H1 (cell line): ENCODE results near the gene WDR77. TPM values are rescaled to one million over a fixed set of nuclear protein-coding genes. Genes with fewer than 3 reads are reported as not detected.

Experiments
- CTCF ChIA-PET: fragments of 300-600 bp; sonication (Branson Sonifier 250); formaldehyde crosslinking; loops from one replicate; lab custom pipeline; 2021; ENCODE audit not compliant: partially characterized antibody; lab: Charles Lee
- POLR2A ChIA-PET: fragments of 300-600 bp; sonication (Branson Sonifier 250); formaldehyde crosslinking; loops from one replicate; lab custom pipeline; 2021; ENCODE audit warnings: inconsistent platforms; ENCODE audit not compliant: partially characterized antibody; lab: Charles Lee
- DNase-seq, 2 experiments: peaks; one replicate each; pipeline versions ENCODE4 v3.0.0 to v3.0.0-alpha.2; 2010 to 2022; ENCODE audit warnings: low spot score in 2 of 2, low read depth in 1 of 2, mixed read lengths in 1 of 2
- FAIRE-seq: peaks from 2 replicates; lab custom pipeline; 2011; peaks lifted over from hg19 to GRCh38; lab: Jason Lieb, UNC
- H2AFZ ChIP-seq: 2 replicates; pipeline ENCODE4 v1.8.1; 2012; ENCODE audit warnings: low read length, inconsistent platforms
- H2AK5ac ChIP-seq: 2 replicates; pipeline ENCODE4 v1.6.1; 2013; ENCODE audit warnings: low read depth, low read length
- H2BK120ac ChIP-seq: replicated peaks from 2 replicates; pipeline ENCODE3; 2013; ENCODE audit warnings: low read depth, low read length, inconsistent platforms
- H2BK12ac ChIP-seq: 2 replicates; pipeline ENCODE4 v1.6.1; 2013; ENCODE audit warnings: low read depth, low read length
- H2BK15ac ChIP-seq: 2 replicates; pipeline ENCODE4 v1.6.1; 2013; ENCODE audit warnings: low read length
- H2BK20ac ChIP-seq: 2 replicates; pipeline ENCODE4 v1.6.1; 2013; ENCODE audit warnings: low read length
- H2BK5ac ChIP-seq: 2 replicates; pipeline ENCODE4 v1.6.1; 2013; ENCODE audit warnings: low read depth, low read length
- H3K14ac ChIP-seq: 2 replicates; pipeline ENCODE4 v1.6.1; 2013; ENCODE audit warnings: inconsistent platforms; ENCODE audit not compliant: insufficient read length
- H3K18ac ChIP-seq: 2 replicates; pipeline ENCODE4 v1.6.1; 2013; ENCODE audit warnings: low read length; ENCODE audit errors: extremely low read depth
- H3K23ac ChIP-seq: 2 replicates; pipeline ENCODE4 v1.6.1; 2013; ENCODE audit warnings: inconsistent platforms; ENCODE audit not compliant: insufficient read length
- H3K23me2 ChIP-seq: 2 replicates; pipeline ENCODE4 v1.6.1; 2013; ENCODE audit warnings: low read depth, low read length
- H3K27ac ChIP-seq: 2 replicates; pipeline ENCODE4 v1.6.1; 2011; ENCODE audit warnings: low read depth, low read length, inconsistent platforms
- H3K27me3 ChIP-seq, 4 experiments: replicated peaks in 1 of 4; 1 replicate in 1 of 4; 2 replicates in 3 of 4; pipeline versions ENCODE4 v1.6.1 to v1.8.1; 2011 to 2013; ENCODE audit warnings: low read length in 3 of 4, mild to moderate bottlenecking in 3 of 4, inconsistent platforms in 2 of 4, mixed read lengths in 2 of 4, moderate library complexity in 1 of 4; ENCODE audit not compliant: control insufficient read depth in 3 of 4, insufficient read depth in 3 of 4; ENCODE audit errors: extremely low read depth in 1 of 4
- H3K36me3 ChIP-seq, 4 experiments: 2 replicates each; pipeline versions ENCODE4 v1.6.1 to v1.8.1; 2011 to 2013; ENCODE audit warnings: mild to moderate bottlenecking in 4 of 4, low read length in 3 of 4, moderate library complexity in 2 of 4, control low read depth in 1 of 4, inconsistent platforms in 1 of 4; ENCODE audit not compliant: insufficient read depth in 4 of 4, control insufficient read depth in 2 of 4
- H3K4ac ChIP-seq: replicated peaks from 2 replicates; pipeline ENCODE3; 2013; ENCODE audit warnings: low read length, low read depth, mixed read lengths, inconsistent platforms; ENCODE audit not compliant: insufficient read length
- H3K4me1 ChIP-seq, 4 experiments: replicated peaks in 1 of 4; 1 replicate in 1 of 4; 2 replicates in 3 of 4; pipeline versions ENCODE4 v1.6.1 to v1.8.1; 2011 to 2013; ENCODE audit warnings: low read length in 3 of 4, inconsistent platforms in 2 of 4, mixed read lengths in 1 of 4; ENCODE audit not compliant: insufficient read depth in 4 of 4, control insufficient read depth in 3 of 4
- H3K4me2 ChIP-seq, 2 experiments: 2 replicates each; pipeline versions ENCODE4 v1.6.1 to v1.8.1; 2011 to 2013; ENCODE audit warnings: low read depth in 2 of 2, low read length in 2 of 2, control low read depth in 1 of 2, inconsistent platforms in 1 of 2, mild to moderate bottlenecking in 1 of 2; ENCODE audit not compliant: insufficient read depth in 1 of 2
- H3K4me3 ChIP-seq, 4 experiments: fragments of 200-600, 300-600 bp in 1 of 4; sonication (generic), shearing (Covaris generic), sonication (Bioruptor Twin) in 1 of 4; 2 replicates each; pipeline versions ENCODE4 v1.5.1 to v1.8.1; 2011 to 2016; ENCODE audit warnings: low read length in 4 of 4, low read depth in 3 of 4, control low read depth in 2 of 4, inconsistent platforms in 2 of 4, mild to moderate bottlenecking in 2 of 4, mixed read lengths in 1 of 4, moderate library complexity in 1 of 4; ENCODE audit not compliant: insufficient read depth in 2 of 4; ENCODE audit errors: extremely low read depth in 1 of 4
- H3K56ac ChIP-seq: replicated peaks from 2 replicates; pipeline ENCODE3; 2013; ENCODE audit warnings: low read depth, mild to moderate bottlenecking, mixed read lengths, low read length, inconsistent platforms; ENCODE audit not compliant: insufficient read length
- H3K79me1 ChIP-seq: 2 replicates; pipeline ENCODE4 v1.6.1; 2013; ENCODE audit warnings: low read depth, low read length, control low read depth
- H3K79me2 ChIP-seq, 2 experiments: 2 replicates each; pipeline versions ENCODE4 v1.6.1 to v1.8.1; 2012 to 2013; ENCODE audit warnings: low read length in 2 of 2, mild to moderate bottlenecking in 2 of 2, inconsistent platforms in 1 of 2; ENCODE audit not compliant: insufficient read depth in 2 of 2, control insufficient read depth in 1 of 2
- H3K9ac ChIP-seq, 4 experiments: replicated peaks in 1 of 4; 1 replicate in 1 of 4; 2 replicates in 3 of 4; pipeline versions ENCODE4 v1.6.1 to v1.8.1; 2011 to 2013; ENCODE audit warnings: low read depth in 3 of 4, low read length in 3 of 4, control low read depth in 2 of 4, mild to moderate bottlenecking in 2 of 4, moderate library complexity in 2 of 4, inconsistent platforms in 1 of 4; ENCODE audit errors: extremely low read depth in 1 of 4
- H3K9me3 ChIP-seq, 2 experiments: 2 replicates each; pipeline versions ENCODE4 v1.6.1 to v1.8.1; 2012 to 2013; ENCODE audit warnings: mild to moderate bottlenecking in 2 of 2, moderate library complexity in 2 of 2, control low read depth in 1 of 2, inconsistent platforms in 1 of 2, low read depth in 1 of 2, low read length in 1 of 2, mixed read lengths in 1 of 2; ENCODE audit not compliant: insufficient read depth in 2 of 2
- H4K20me1 ChIP-seq, 2 experiments: replicated peaks in 1 of 2; 2 replicates each; pipeline versions ENCODE3 to v1.8.1; 2011 to 2013; ENCODE audit warnings: inconsistent platforms in 2 of 2, low read length in 2 of 2, mild to moderate bottlenecking in 1 of 2; ENCODE audit not compliant: insufficient read depth in 2 of 2, control insufficient read depth in 1 of 2
- H4K5ac ChIP-seq: 2 replicates; pipeline ENCODE4 v1.6.1; 2013; ENCODE audit warnings: low read length, low read depth, mixed read lengths, inconsistent platforms; ENCODE audit not compliant: insufficient read length
- H4K8ac ChIP-seq: 2 replicates; pipeline ENCODE4 v1.8.0; 2013; ENCODE audit warnings: mild to moderate bottlenecking, moderate library complexity, low read length, inconsistent platforms; ENCODE audit not compliant: insufficient read depth; ENCODE audit errors: extremely low read depth
- H4K91ac ChIP-seq: replicated peaks from 2 replicates; pipeline ENCODE3; 2013; ENCODE audit warnings: low read length, mixed read lengths, inconsistent platforms; ENCODE audit not compliant: insufficient read length
- GTF2F1 ChIP-seq: IDR thresholded peaks from 2 replicates; pipeline ENCODE4 v1.6.1; 2012; ENCODE audit warnings: low read depth, low read length, improper control_type of control experiment, borderline replicate concordance
- HDAC2 ChIP-seq, 2 experiments: fragments of 300-600 bp in 1 of 2; sonication (generic) in 1 of 2; IDR thresholded peaks; 2 replicates each; pipeline ENCODE4 v1.6.1; 2011 to 2012; ENCODE audit warnings: low read depth in 2 of 2, low read length in 2 of 2, mild to moderate bottlenecking in 2 of 2, moderate library complexity in 2 of 2, borderline replicate concordance in 1 of 2, inconsistent platforms in 1 of 2
- JUN ChIP-seq: IDR thresholded peaks from 2 replicates; pipeline ENCODE4 v1.6.1; 2011; ENCODE audit warnings: low read depth, mild to moderate bottlenecking, improper control_type of control experiment, low read length
- KDM4A ChIP-seq: IDR thresholded peaks from one replicate; pipeline ENCODE4 v1.7.1; 2012; ENCODE audit warnings: low read depth, mild to moderate bottlenecking, moderate library complexity, low read length, inconsistent platforms; ENCODE audit not compliant: severe bottlenecking
- MAFK ChIP-seq: IDR thresholded peaks from 2 replicates; pipeline ENCODE4 v1.6.1; 2012; ENCODE audit warnings: low read depth, mild to moderate bottlenecking, improper control_type of control experiment, low read length
- WGBS, 2 experiments: shearing (Covaris generic) in 1 of 2; methylation state at CpG; one replicate each; pipeline versions ENCODE4 v1.1.6 to v1.1.7; 2013 to 2015; ENCODE audit warnings: low lambda C conversion rate in 2 of 2, mixed read lengths in 2 of 2, inconsistent platforms in 1 of 2, low coverage in 1 of 2, missing lambda C conversion rate in 1 of 2; ENCODE audit not compliant: insufficient replicate concordance in 2 of 2, insufficient coverage in 1 of 2, insufficient read length in 1 of 2; ENCODE audit errors: extremely low coverage in 1 of 2, missing lambda C conversion rate in 1 of 2; 5-methylcytosine and 5-hydroxymethylcytosine counted together
- polyA plus RNA-seq, 7 experiments: library from polyadenylated mRNA; depleted of rRNA in 3 of 7; stranded (reverse) in 5 of 7; unstranded in 2 of 7; fragments of >200 nt in 5 of 7; fragments of 200-250 nt in 2 of 7; gene quantifications; 1 replicate in 5 of 7; 2 replicates in 1 of 7; 4 replicates in 1 of 7; pipeline versions ENCODE4 v1.2.1 to v1.2.3, GENCODE V29; 2011 to 2013; ENCODE audit warnings: missing spikeins in 2 of 7, mixed read lengths in 2 of 7
- total RNA-seq: library from RNA; stranded (reverse); fragmentation: NEBNext Ultra II Directional; extraction: Animal tissue kit (Norgen Biotek cat#: 25700); gene quantifications from 2 replicates; pipeline ENCODE4 v1.2.1, GENCODE V29; 2021

The WDR77 gene
- total and polyA plus RNA-seq, 2 of the 8 experiments (the other 6 are each of a cell fraction or from before 2014, with no cell fraction given) = 66.0 to 156 TPM

- Histone ChIP-seq H3K56ac (no peak overlapping the region), H3K79me1 (no peaks in the 10 kb centered on the region; the same call in 1 of the 2 replicates), H3K4ac (no peak overlapping the region), H4K8ac (no peak overlapping the region), H4K91ac (no peak overlapping the region), H3K27ac (no peak overlapping the region), H4K5ac (no peak overlapping the region), H2BK5ac (no peak overlapping the region), H3K23ac (no peak overlapping the region), H2BK20ac (no peak overlapping the region), H3K14ac (no peak overlapping the region), H3K9ac (no peak overlapping the region), H4K20me1 (peaks cover 0 to 5% of the 10 kb centered on the region in 2 experiments), H3K4me1 (no peaks in the 10 kb centered on the region), H2AK5ac (no peak overlapping the region), H3K18ac (no peak overlapping the region), H2BK12ac (no peak overlapping the region), H3K4me2 (no peak overlapping the region), H3K4me3 (no peak overlapping the region), H2BK15ac (no peak overlapping the region), H3K27me3 (no peaks in the 10 kb centered on the region), H3K9me3 (no peaks in the 10 kb centered on the region), H3K23me2 (no peaks in the 10 kb centered on the region), H2BK120ac (no peak overlapping the region), H2AFZ (no peak overlapping the region), H3K79me2 (no peaks in the 10 kb centered on the region), H3K36me3 (peaks cover 35 to 64% (median 53%) of the 10 kb centered on the region in 4 experiments)
- no peak for TF ChIP-seq JUN
- no peak for TF ChIP-seq HDAC2 (IDR thresholded peaks at IDR 0.05; ENCODE audit: borderline replicate concordance in 1 of 2, low read depth in 2 of 2, low read length in 2 of 2)
- no peak for TF ChIP-seq GTF2F1
- TF ChIP-seq MAFK = no peak
- TF ChIP-seq KDM4A = no peak
- DNase-seq = no peak
- WGBS, 2 experiments = 91% methylated on average over 3 of the region's 3 CpGs; no CpG with 5 or more reads in 1 of the 2 experiments
- ChIA-PET POLR2A (interaction anchor here (1.2 to 1.9 kb wide), 4 partner anchors 9 to 18 kb away, joined by 4 to 5 read pairs (median 4); partner anchors contain the start of gene WDR77), CTCF (interaction anchor here (0.8 to 2.8 kb wide), 5 partner anchors 10 to 217 kb away, joined by 3 to 10 read pairs (median 8); no protein-coding TSS in a partner anchor)
- FAIRE-seq = no peak
Measured at GRCh38 chr1:111439461-111440351, 9.3 kb downstream of the WDR77 start.
